Panc1 (cell line): ENCODE measurements around the gene KAT8.

Source experiments
- CTCF ChIP-seq: fragments of 450-650 bp; IDR thresholded peaks from 2 replicates; pipeline ENCODE4 v1.5.1; 2017; ENCODE audit warnings: mild to moderate bottlenecking
- POLR2AphosphoS5 ChIP-seq: IDR thresholded peaks from 2 replicates; pipeline ENCODE4 v1.6.1; 2012; ENCODE audit warnings: mild to moderate bottlenecking, low read depth, low read length, moderate library complexity
- REST ChIP-seq, 2 experiments: IDR thresholded peaks; 2 replicates each; pipeline ENCODE4 v1.6.1; 2011 to 2012; ENCODE audit warnings: low read depth in 2 of 2, control low read depth in 1 of 2, low read length in 1 of 2, mild to moderate bottlenecking in 1 of 2, moderate library complexity in 1 of 2; ENCODE audit not compliant: insufficient read depth in 1 of 2
- TCF7L2 ChIP-seq: IDR thresholded peaks from 2 replicates; pipeline ENCODE4 v1.6.1; 2011; ENCODE audit warnings: mild to moderate bottlenecking, low read depth, low read length, inconsistent platforms

- TF ChIP-seq CTCF (no peak), POLR2AphosphoS5 (no peak; the same call in 1 of the 2 replicates), TCF7L2 (no peak), REST (IDR thresholded peaks at IDR 0.05; ENCODE audit: insufficient read depth in 1 of 2, low read depth in 2 of 2, low read length in 1 of 2) (no peak)
Observed at GRCh38 chr16:31125844-31126243, 8.4 kb downstream of the KAT8 start.
